ENCODE results near the gene KLF3.

- TF ChIP-seq GATA3 (IDR thresholded peaks at IDR 0.05; ENCODE audit: low read depth, low read length) (no peak), GATA2 (IDR thresholded peaks at IDR 0.05; ENCODE audit: low read depth, low read length) (no peak)
Observed at GRCh38 chr4:38692421-38692820, 28.4 kb downstream of the KLF3 start.

Data from SH-SY5Y (cell line).